HG02623 (cell line): ENCODE measurements around the gene MED13L.
"Not testable (repeated sequence)": the region's sequence is repeated elsewhere in the genome, so short reads cannot be mapped to it uniquely, and the experiment has no call there.

ENCODE experiments used
- ATAC-seq: cut with Tn5 transposase; IDR thresholded peaks from one replicate; pipeline ENCODE4 v1.9.1; 2021; ENCODE audit warnings: moderate library complexity; ENCODE audit not compliant: unreplicated experiment

The MED13L gene

DNA sequence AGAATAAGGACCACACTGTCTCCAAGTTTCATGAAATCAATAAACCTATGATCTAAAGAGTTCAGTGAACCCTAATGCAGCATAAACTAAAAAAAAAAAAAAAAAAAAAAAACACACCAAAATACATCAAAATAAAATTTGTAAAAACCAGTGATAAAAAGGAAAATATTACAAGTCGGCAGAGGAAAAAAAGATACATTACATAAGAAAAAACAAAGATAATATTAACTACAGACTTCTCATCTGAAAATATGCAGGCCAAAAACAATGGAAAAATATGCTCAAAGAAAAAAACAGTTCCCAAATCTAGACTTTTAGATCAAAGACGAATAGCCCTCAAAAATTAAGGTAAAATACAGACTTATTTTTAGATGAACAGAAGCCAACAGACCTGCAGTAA lies 27.6 kb downstream of the MED13L start:
- ATAC-seq = no peak

DNA sequence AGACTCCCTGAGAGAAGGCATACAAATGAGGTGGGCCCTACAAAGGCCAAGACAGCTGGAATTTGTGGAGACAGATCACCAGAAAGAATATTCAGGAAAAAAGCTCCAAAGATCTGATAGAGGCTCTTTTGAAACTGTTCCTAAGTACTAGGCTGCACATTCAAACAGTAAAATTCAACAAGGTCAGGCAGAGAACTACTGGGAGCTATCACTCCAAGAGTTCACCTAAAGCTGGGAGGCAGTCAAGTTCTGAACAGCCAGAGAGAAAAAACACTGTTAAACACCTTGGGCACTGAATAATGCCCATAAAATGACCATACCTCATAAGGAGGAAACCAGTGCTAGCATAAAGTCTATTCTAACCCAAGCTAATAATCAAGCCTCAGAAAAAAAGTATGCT lies 28.6 kb downstream of the MED13L start:
- no peak for ATAC-seq

DNA sequence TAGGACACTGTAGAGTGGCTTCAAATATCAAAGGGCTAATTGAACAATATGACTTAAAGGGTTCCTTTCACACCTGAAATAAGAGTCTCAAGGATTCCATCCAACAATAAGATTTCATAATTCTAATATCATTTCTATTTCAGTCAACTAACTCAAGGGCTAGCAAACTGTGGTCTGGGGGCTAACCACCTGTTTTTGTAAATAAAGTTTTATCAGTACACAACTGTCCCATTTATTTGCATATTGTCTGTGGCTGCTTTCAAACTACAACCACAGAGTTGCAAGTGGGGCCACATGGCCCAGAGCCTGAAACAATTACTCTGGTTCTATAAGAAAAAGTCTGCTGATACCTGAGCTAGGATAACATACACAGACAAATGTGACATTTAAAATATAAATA lies 29.1 kb downstream of the MED13L start:
- no peak for ATAC-seq

DNA sequence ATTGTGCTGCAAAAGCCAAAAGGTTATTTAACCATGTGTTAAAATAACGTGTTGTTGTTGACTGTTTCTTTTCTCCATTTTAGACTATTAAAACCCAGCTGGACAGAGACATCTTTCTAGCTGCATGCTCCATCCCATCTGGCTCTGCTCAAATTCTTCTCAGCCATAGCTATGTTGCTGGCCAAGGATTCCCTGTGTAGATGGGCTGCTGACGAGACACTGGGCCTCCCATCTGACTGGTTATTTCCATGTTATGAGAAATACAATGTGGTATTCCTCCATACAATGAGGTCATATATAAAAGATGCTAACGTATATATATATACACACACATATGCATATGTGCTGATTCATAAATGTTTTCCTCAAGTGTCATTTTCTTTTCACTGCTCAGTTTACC lies 30.1 kb downstream of the MED13L start:
- ATAC-seq = no peak

DNA sequence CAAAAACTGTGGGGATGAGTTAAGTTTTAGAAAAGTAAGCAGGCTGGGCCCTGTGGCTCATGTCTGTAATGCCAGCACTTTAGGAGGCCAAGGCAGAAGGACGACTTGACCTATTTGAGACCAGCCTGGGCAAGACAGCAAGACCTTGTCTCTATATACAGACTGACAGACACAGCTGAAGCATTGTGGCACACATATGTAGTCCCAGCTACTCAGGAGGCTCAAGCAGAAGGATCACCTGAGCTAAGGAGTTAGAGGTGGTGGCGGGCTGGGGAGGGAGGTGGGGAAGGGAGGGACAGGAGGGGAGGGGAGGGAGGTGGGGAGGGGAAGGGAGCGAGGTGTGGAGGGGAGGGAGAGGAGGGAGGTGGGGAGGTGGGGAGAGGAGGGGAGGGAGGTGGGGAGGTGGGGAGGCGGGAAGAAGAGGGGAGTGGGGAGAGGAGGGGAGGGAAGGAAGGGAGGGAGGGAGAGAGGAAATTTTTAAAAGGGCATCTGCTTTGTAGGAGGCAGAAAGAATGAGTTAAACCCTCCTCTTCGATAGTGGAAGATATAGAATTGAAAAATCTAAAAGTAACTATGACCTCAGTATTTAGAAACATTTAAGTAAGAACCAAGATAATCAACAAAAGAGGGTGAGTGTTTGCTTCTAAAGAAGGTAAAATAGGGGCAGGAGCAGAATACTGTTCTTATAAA lies 30.9 kb downstream of the MED13L start:
- ATAC-seq = no peak

DNA sequence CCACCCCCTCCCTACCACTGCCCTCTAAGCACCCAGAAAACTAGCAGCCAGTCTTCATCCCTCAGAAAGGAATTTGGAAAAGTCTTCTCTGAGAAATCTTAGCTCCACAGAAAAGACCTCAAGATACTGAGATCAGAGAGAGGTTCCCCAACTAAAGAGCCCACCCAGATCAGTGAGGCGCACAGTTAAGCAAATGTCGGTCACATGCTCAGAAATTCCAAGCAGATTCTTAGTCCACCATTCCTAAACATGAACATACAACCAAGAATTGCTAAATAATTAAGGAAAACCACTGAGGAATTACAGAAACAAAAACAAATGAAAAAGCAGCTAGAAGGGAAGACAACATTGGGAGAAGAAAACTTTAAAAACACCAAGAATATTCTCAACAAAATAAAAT lies 32.3 kb downstream of the MED13L start:
- no peak for ATAC-seq

DNA sequence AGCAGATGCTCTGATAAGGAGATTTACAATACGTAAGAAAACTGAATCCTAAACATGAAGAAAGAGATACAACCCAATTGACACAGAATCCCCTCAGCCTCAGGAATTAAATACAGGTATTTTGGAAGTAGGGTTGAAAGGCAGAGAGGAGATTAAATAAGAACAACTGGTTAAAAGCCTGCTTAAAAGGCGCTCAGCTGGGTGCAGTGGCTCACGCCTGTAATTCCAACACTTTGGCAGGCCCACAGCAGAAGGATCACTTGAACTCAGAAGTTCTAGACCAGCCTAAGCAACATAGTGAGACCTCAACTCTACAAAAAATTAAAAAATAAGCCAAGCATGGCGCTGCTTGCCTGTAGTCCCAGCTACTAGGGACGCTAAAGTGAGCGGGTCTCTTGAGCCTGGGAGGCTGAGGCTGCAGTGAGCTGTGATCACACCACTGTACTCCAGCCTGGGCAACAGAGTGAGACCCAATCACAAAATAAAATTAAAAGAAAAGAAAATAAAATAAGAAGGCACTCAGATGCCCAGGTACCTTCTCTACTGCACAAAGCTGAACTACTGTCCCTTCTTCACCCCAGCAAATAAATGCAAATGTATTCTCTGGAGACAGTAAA lies 32.9 kb downstream of the MED13L start:
- ATAC-seq = no peak

DNA sequence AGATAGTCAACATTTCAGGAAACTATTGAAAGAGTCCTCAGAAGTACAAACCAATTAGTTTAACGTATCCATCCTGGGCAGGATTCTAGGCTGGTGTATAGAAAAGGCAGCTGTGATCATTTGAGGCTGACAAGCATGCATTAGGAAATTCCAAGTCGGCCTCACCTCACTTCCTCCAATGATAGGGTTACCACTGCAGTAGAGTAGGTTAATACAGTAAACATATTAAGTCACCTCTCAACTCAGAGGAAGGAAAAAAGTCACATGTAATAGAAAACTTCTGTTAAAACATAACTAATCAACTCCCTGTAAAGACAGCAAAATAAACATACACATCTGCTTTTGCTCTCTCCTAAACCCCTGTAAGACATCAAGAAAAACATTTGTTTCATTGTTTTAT lies 33.5 kb downstream of the MED13L start:
- no peak for ATAC-seq

DNA sequence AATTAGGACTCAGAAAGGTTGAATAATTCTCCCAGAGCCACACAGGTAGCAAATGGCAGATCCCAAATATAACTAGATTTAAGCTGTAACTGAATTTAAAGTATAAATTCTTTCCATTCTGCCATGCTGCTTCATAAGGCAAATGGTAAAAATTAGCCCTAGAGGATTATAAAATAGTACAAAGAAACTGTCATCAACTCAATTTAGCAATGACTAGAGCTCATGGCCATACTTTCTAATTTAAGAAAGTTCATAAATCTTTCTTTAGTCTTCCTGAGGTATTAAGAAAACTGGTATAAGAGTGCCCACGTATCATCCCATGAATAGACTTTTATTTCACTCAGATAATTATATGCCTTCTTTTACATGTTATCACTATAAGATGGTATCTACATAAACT lies 34.8 kb downstream of the MED13L start:
- no peak for ATAC-seq

DNA sequence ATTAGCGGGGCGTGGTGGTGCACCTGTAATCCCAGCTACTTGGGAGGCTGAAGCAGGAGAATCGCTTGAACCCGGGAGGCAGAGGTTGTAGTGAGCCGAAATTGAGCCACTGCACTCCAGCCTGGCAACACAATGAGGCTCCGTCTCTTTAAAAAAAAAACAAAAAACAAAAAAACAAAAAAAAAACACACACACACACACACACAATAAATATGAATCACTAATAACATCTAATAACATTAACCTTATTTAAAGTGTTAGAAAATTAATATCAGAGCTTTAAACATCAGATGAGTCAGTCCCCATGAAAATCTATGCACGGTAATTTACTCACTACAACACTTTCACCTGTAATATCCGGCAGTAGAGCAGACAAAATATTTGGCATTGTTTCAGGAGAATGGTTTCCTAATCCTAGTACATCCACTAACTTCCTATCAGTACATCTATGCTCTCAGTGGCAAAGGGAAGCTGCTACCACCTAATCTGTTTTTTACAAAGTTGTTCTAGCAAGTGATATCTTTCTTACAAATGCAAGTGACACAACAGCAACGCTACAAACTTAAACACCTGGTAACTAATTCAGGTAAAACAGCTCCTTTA lies 36.2 kb downstream of the MED13L start:
- ATAC-seq = no peak

DNA sequence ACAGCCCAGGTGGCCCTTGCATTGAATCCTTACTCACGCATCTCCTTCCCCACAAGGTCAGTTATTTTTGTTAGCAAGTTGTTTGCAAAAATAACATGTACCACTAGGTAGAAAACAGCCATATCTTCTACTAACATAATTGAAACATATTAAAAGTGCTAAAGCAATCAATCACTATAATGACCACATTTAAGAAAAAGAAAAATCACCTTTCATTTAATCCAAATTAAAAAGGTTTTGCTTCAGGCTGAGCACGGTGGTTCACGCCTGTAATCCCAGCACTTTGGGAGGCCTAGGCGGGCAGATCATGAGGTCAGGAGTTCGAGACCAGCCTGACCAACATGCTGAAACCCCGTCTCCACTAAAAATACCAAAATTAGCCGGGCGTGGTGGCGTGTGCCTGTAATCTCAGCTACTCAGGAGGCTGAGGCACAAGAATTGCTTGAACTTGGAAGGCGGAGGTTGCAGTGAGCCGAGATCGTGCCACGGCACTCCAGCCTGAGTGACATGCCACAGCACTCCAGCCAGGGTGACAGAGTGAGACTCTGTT lies 38.8 kb downstream of the MED13L start:
- ATAC-seq = not testable (repeated sequence)

DNA sequence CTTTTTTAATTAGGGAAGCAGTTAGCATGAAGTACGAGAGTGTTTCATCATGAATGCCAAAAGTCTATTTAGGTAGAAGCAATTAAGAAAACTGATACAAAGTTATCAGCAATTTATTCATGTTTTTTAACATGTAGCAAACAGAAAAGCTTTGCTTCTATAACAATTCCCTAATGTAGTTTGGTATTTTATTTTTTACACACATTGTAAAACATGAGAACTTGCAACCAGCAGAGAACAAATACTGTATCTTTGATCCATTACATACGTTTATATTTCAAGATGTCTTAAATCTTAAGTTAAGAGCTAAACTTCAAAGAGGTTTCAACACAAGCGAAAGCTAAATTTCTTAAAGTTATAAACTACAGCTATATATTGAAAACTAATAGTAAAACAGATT lies 39.3 kb downstream of the MED13L start:
- no peak for ATAC-seq

DNA sequence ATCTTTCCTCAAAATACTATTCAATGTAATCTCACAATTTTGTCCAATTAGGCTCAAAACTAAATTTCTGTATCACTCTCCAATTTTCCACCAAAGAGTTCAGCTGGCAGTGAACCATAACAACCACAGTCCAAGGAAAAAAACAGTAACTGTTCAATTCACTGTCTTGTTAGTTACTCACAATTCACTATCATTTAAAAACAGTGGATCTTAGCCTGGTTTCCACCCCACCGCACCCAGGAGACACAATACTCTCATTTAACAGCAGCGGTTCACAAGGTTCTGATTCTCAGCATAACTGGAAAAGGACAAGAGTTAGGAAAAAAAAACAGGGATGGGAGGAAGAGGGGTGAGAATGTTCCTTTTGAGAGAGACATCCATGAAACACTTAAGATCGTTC lies 40.5 kb downstream of the MED13L start:
- no peak for ATAC-seq

DNA sequence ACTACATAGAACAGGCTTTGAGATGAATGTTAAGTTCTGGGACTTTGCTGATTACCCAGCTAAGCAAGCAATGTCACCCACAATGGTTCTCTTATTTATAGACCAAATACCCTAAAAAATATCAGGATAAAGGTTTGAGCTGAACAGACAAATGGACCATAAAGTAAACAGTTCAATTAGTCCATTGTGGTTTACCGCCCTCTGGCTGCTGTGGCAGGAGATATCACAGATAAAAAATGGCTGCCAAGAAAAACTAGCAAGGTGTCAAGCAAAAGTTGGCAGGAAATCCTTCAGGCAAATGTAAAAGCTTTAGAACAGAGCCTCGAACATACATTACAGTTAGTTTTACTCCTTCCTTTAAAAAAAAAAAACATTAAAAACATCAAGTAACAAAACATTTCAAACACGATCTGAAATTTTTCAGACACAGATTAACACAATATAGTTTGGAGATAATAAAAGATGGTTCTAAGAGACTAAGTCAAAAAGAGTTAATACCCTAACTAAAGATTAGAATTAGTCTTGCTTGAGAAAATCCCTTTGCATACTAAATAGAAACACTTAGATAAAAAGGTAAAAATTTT lies 41.3 kb downstream of the MED13L start:
- ATAC-seq = no peak

DNA sequence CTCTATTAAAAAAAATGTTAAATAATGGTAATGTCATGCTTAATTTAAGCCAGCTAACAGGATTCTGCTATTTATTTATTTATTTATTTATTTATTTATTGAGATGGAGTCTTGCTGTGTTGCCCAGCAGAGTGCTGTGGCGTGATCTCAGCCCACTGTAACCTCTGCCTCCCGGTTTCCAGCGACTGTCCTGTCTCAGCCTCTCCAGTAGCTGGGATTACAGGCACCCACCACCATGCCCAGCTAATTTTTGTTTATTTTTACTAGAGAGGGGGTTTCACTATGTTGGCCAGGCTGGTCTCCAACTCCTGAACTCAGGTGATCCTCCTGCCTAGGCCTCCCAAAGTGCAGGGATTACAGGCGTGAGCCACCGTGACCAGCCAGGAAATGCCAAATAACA lies 43.3 kb downstream of the MED13L start:
- ATAC-seq = not testable (repeated sequence)

DNA sequence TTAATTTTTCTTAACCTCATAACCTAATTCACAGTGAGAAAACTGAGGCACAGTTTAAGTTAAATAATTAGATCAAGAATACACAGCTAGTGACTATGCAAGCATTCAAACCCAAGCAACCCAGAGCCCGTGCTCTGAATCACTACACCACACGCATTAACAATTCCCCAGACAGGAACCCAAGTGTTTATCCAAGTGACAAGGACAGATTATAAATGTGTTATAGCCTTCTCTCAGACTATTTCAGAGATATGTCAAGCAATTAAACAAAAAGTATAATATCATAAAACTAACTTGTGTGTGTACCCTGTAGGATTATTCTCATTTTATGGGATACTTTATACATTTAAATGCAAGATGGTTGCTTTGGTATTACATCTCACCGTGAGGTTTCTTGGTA lies 43.8 kb downstream of the MED13L start:
- no peak for ATAC-seq

DNA sequence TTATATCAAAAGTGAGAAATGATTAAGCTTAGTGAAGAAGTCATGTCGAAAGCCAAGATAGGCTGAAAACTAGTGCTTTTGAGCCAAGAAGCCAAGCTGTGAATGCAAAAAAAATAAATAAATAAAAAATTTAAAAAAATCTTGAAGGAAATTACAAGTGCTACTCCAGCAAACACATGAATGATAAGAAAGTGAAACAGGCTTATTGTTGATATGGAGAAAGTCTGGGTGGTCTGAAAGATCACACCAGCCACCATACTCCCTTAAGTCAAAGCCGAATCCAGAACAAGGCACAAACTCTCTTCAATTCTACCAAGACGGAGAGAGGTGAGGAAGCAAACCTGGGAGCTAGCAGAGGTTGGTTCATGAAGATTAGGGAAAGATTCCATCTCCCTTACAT lies 49.7 kb downstream of the MED13L start:
- ATAC-seq = no peak

DNA sequence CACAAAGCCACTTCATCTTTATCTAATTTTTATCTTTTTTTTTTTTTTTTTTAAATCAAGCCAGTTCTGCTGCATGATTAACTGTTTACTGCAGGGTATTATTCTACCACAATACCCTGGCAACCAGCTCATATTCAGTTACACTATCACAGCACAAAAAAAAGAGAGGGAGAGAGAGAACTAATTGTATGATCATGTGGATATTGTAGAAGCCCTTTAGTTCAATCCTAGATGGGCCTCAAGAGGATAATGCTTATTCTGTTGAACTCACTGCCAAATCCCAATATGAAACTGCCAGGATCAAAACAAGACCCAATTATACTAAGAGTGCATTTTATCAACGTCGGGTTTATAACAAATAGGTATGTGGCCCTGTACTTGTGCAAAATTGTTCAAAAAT lies 51.5 kb downstream of the MED13L start:
- no peak for ATAC-seq

DNA sequence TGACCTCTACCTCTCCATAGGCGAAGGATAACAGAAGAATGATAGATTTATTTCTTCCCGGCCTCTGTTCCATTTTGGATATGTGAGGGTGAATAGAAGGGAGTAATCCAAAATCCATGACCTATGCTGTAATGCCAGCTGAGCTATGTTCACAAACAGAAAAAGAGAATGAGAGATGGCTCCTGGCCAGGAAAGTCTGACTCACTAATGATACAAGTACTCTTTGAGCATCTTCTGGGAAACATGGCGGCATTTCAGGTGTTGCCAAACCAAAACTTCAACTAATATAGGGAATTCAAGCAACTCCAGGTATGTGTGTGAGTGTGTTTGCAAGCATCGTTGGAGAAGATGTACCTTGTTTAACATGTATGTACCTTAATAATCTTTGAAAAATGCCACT lies 55.1 kb downstream of the MED13L start:
- ATAC-seq = no peak

DNA sequence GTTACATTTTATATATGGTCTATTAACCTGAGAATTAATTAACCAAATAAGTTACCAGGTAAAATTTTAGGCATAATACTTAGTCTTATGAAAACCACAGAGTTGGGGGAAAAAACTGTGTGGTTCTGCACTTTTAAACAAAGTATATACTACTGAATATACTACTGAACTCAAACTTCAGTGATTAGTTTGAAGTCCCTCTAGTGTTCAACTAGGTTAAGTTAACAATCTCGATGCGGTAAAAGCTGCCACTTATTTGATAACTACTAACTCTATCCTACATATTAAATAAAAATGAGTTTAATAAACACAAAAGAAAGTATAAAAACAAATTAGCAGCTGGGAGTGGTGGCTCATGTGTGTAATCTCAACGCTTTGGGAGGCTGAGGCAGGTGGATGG lies 56.7 kb downstream of the MED13L start:
- ATAC-seq = no peak

DNA sequence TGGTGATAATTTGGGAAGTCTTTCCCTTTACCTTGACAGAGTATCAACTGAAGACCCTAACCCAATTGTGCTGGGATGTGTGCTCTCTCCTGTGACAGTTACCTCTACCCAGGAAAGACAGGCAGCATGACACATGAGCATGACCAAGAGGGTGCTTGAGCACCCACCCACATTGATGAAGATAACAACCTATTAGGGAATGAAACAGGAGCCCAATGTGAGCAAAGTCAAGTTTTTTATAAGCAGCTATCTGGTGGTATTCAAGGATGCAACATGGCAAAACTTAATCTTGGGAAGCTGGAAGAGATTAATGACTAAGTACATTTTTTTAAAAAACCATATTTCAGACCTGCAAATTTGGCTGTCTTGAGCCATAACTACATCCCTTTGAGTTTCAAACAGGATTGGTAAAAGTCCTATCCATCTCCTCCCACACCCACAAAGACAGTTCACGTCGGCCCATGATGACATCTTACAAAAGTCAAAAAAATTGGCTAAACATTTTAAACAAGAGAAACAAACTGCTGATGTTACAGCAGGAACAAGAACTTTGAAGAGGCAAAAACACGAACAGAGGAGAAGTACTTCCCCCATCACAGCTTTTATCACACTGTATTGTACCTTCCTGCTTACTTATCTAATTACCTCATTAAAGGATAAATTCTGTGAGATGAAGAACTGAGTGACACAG lies 60.3 kb downstream of the MED13L start:
- ATAC-seq = no peak
